SK-N-SH (cell line): Measurements from ENCODE around the gene MTF1.

Source experiments
- CTCF ChIP-seq: fragments of 200-600 bp; sonication (generic); IDR thresholded peaks from 2 replicates; pipeline ENCODE4 v1.6.1; 2017; ENCODE audit warnings: antibody characterized with exemption, mild to moderate bottlenecking, moderate library complexity
- FOSL2 ChIP-seq: IDR thresholded peaks from 2 replicates; pipeline ENCODE4 v1.4.0; 2012; ENCODE audit warnings: low read depth, mild to moderate bottlenecking, moderate library complexity, borderline replicate concordance
- JUND ChIP-seq: IDR thresholded peaks from 2 replicates; pipeline ENCODE4 v1.4.0; 2012
- NFIC ChIP-seq: IDR thresholded peaks from 2 replicates; pipeline ENCODE4 v1.4.0; 2012; ENCODE audit warnings: borderline replicate concordance

GRCh38 chr1:37762516-37762915 lies 96.9 kb downstream of the MTF1 start:
- TF ChIP-seq FOSL2 (no peak), CTCF (no peak), JUND (no peak), NFIC (no peak)
